NCI-H226 (cell line): ENCODE measurements around the gene TAS2R31.
"Not testable (repeated sequence)": the region's sequence is repeated elsewhere in the genome, so short reads cannot be mapped to it uniquely, and the experiment has no call there.

Experiments used
- DNase-seq: peaks from one replicate; pipeline ENCODE4 v3.0.0-alpha.2; 2015

Gene TAS2R31

GRCh38 chr12:11031307-11031706, at the start of gene TAS2R31:
TAS2R31 (minus strand) TSS chr12:11031407; CDS start chr12:11031335, 72 bp downstream.
- no peak for DNase-seq

- no peak for DNase-seq
Observed at GRCh38 chr12:11078246-11078645, 47.0 kb upstream of the TAS2R31 start.

GRCh38 chr12:11075642-11076041, 44.4 kb upstream of the TAS2R31 start:
- no peak for DNase-seq

GRCh38 chr12:11071414-11071813, 40.2 kb upstream of the TAS2R31 start:
- DNase-seq = no peak

GRCh38 chr12:11070999-11071398, 39.8 kb upstream of the TAS2R31 start:
- no peak for DNase-seq

GRCh38 chr12:11069854-11070365, 38.7 kb upstream of the TAS2R31 start:
- no peak for DNase-seq

- DNase-seq = peak; percentile 62
Observed at GRCh38 chr12:11067514-11067913, 36.3 kb upstream of the TAS2R31 start.

- not testable (repeated sequence) for DNase-seq
Observed at GRCh38 chr12:11062194-11062593, 31.0 kb upstream of the TAS2R31 start, which contains the start of gene TAS2R46. TAS2R46 (minus strand) TSS chr12:11062294; CDS start chr12:11062294, 0 bp downstream.

- DNase-seq = peak; percentile 9
Observed at GRCh38 chr12:11059784-11060183, 28.6 kb upstream of the TAS2R31 start.

GRCh38 chr12:11059041-11059440, 27.8 kb upstream of the TAS2R31 start:
- no peak for DNase-seq

GRCh38 chr12:11055306-11055705, 24.1 kb upstream of the TAS2R31 start:
- DNase-seq = no peak

GRCh38 chr12:11049806-11050531, 18.8 kb upstream of the TAS2R31 start:
- DNase-seq = not testable (repeated sequence)

GRCh38 chr12:11041366-11041765, 10.2 kb upstream of the TAS2R31 start:
- not testable (repeated sequence) for DNase-seq

GRCh38 chr12:11040162-11040561, 9.0 kb upstream of the TAS2R31 start:
- no peak for DNase-seq

GRCh38 chr12:11039171-11039570, 8.0 kb upstream of the TAS2R31 start:
- no peak for DNase-seq

- DNase-seq = not testable (repeated sequence)
Observed at GRCh38 chr12:11033959-11034358, 2.8 kb upstream of the TAS2R31 start.

GRCh38 chr12:11026118-11026517, 5.1 kb downstream of the TAS2R31 start:
- DNase-seq = no peak

- DNase-seq = no peak
Observed at GRCh38 chr12:11023387-11023786, 7.8 kb downstream of the TAS2R31 start.

- no peak for DNase-seq
Observed at GRCh38 chr12:11022520-11022919, 8.7 kb downstream of the TAS2R31 start, which contains the start of gene TAS2R19. TAS2R19 (minus strand) TSS chr12:11022620; CDS start chr12:11022571, 49 bp downstream.

- no peak for DNase-seq
Observed at GRCh38 chr12:11016937-11017336, 14.3 kb downstream of the TAS2R31 start.

- DNase-seq = no peak
Observed at GRCh38 chr12:11015775-11016430, 15.3 kb downstream of the TAS2R31 start.

GRCh38 chr12:11014234-11014633, 17.0 kb downstream of the TAS2R31 start:
- DNase-seq = no peak

GRCh38 chr12:11007608-11008007, 23.6 kb downstream of the TAS2R31 start:
- no peak for DNase-seq

GRCh38 chr12:10998204-10998603, 33.0 kb downstream of the TAS2R31 start, which contains the start of gene TAS2R20:
TAS2R20 (minus strand) TSS chr12:10998304; CDS start chr12:10997875, 429 bp downstream.
- DNase-seq = no peak
